Measurements from ENCODE around the gene NOTCH1. TPM values are rescaled to one million over a fixed set of nuclear protein-coding genes. Genes with fewer than 3 reads are reported as not detected.

The NOTCH1 gene
- total RNA-seq, 1 experiment from 2014 or later = 95.6 TPM

GRCh38 chr9:136486131-136486530 lies 59.7 kb downstream of the NOTCH1 start:
- TF ChIP-seq PRRX2 (CRISPR knock-in tag; IDR thresholded peaks at IDR 0.05) (no peak), NFYB (CRISPR knock-in tag; conservative IDR thresholded peaks at IDR 0.05; ENCODE audit: low read depth) (no peak), OVOL2 (CRISPR knock-in tag; IDR thresholded peaks at IDR 0.05; ENCODE audit: borderline replicate concordance) (no peak), NFE2L1 (CRISPR knock-in tag; IDR thresholded peaks at IDR 0.05) (no peak), TEAD4 (CRISPR knock-in tag; IDR thresholded peaks at IDR 0.05) (no peak), ATF2 (CRISPR knock-in tag; IDR thresholded peaks at IDR 0.05; ENCODE audit: borderline replicate concordance, low read depth) (no peak), ZBTB21 (CRISPR knock-in tag; IDR thresholded peaks at IDR 0.05; ENCODE audit: borderline replicate concordance) (no peak)
- TF ChIP-seq, protein P1, sequence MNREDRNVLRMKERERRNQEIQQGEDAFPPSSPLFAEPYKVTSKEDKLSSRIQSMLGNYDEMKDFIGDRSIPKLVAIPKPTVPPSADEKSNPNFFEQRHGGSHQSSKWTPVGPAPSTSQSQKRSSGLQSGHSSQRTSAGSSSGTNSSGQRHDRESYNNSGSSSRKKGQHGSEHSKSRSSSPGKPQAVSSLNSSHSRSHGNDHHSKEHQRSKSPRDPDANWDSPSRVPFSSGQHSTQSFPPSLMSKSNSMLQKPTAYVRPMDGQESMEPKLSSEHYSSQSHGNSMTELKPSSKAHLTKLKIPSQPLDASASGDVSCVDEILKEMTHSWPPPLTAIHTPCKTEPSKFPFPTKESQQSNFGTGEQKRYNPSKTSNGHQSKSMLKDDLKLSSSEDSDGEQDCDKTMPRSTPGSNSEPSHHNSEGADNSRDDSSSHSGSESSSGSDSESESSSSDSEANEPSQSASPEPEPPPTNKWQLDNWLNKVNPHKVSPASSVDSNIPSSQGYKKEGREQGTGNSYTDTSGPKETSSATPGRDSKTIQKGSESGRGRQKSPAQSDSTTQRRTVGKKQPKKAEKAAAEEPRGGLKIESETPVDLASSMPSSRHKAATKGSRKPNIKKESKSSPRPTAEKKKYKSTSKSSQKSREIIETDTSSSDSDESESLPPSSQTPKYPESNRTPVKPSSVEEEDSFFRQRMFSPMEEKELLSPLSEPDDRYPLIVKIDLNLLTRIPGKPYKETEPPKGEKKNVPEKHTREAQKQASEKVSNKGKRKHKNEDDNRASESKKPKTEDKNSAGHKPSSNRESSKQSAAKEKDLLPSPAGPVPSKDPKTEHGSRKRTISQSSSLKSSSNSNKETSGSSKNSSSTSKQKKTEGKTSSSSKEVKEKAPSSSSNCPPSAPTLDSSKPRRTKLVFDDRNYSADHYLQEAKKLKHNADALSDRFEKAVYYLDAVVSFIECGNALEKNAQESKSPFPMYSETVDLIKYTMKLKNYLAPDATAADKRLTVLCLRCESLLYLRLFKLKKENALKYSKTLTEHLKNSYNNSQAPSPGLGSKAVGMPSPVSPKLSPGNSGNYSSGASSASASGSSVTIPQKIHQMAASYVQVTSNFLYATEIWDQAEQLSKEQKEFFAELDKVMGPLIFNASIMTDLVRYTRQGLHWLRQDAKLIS (CRISPR knock-in tag; IDR thresholded peaks at IDR 0.05; ENCODE audit: borderline replicate concordance) = no peak
- ATAC-seq (no peak), DNase-seq (ENCODE audit: low spot score) (no peak)
- Mint-ChIP-seq H3K27ac (no peak overlapping the region), H3K27me3 (ENCODE audit: low read depth) (no peaks in the 10 kb centered on the region), H3K9me3 (no peaks in the 10 kb centered on the region), H3K4me1 (peaks cover 15% of the 10 kb centered on the region), H3K36me3 (no peaks in the 10 kb centered on the region), H3K4me3 (no peak overlapping the region)
- ChIA-PET POLR2A (no interaction called here), CTCF (interaction anchor here (1.2 to 9.1 kb wide), 7 partner anchors 9 to 208 kb away, joined by 3 to 163 read pairs (median 16); no protein-coding TSS in a partner anchor)

DNA sequence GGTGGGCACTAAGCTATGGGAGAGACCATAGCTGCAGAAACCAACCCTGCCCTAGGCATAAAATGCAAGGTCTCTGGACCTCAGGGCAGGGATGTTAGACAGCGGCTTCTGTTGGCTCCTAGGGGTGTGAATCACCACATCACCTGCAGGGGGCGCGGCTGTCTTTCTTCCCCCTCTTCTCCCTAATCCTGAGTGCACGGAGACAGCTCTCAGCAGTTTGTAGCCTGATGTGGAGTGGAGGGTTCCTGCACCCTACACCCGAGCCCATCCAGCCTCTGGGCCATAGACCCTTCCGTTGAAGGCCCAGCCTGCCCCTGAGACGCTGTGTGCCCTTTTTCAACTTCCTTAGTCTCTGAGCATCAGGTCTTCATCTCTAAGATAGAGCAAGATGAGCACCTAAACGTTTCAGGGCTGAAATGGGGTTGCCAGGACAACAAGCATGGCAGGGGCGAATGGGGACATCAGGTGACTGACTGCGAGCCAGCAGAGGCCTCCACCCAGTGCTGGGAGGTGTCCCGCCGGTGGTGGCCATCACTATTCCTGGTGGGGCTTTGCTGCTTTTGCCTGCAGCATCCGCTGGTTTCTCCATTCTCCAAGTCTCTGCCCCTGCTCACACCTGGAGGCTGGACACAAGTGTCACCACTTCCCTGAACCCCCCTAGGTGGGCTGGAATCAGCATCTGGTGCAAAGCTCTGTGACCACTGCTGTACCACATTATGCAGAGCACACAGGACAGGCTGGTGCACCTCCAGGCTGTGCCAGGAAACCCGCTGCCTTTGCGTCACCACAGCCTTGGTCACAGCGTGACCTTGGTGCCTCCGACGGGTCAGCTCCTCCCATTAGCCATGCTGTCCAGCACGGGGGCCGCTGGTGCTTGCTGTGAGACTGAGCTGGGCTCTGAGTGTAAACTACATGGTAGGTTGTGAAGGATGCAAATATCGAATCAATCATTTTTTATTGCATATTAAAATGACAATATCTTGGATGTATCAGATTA lies 60.5 kb downstream of the NOTCH1 start:
- peak; percentile 89 for DNase-seq (ENCODE audit: low spot score)
- ATAC-seq = peak; percentile 21
- CTCF ChIA-PET = interaction anchor here (0.6 to 9.1 kb wide), 30 partner anchors 10 to 1107 kb away, joined by 3 to 163 read pairs (median 4); no protein-coding TSS in a partner anchor
- peaks cover under 1% of the 10 kb centered on the region; the same call in 1 of the 2 replicates for H3K36me3 Mint-ChIP-seq
- H3K27me3 Mint-ChIP-seq (ENCODE audit: low read depth) = no peaks in the 10 kb centered on the region
- POLR2A ChIA-PET = no interaction called here
- peak overlapping the region; percentile 63; the same call in 1 of the 2 replicates for H3K27ac Mint-ChIP-seq
- no peaks in the 10 kb centered on the region for H3K9me3 Mint-ChIP-seq
- H3K4me1 Mint-ChIP-seq = peaks cover 15% of the 10 kb centered on the region
- TF ChIP-seq, protein P2, sequence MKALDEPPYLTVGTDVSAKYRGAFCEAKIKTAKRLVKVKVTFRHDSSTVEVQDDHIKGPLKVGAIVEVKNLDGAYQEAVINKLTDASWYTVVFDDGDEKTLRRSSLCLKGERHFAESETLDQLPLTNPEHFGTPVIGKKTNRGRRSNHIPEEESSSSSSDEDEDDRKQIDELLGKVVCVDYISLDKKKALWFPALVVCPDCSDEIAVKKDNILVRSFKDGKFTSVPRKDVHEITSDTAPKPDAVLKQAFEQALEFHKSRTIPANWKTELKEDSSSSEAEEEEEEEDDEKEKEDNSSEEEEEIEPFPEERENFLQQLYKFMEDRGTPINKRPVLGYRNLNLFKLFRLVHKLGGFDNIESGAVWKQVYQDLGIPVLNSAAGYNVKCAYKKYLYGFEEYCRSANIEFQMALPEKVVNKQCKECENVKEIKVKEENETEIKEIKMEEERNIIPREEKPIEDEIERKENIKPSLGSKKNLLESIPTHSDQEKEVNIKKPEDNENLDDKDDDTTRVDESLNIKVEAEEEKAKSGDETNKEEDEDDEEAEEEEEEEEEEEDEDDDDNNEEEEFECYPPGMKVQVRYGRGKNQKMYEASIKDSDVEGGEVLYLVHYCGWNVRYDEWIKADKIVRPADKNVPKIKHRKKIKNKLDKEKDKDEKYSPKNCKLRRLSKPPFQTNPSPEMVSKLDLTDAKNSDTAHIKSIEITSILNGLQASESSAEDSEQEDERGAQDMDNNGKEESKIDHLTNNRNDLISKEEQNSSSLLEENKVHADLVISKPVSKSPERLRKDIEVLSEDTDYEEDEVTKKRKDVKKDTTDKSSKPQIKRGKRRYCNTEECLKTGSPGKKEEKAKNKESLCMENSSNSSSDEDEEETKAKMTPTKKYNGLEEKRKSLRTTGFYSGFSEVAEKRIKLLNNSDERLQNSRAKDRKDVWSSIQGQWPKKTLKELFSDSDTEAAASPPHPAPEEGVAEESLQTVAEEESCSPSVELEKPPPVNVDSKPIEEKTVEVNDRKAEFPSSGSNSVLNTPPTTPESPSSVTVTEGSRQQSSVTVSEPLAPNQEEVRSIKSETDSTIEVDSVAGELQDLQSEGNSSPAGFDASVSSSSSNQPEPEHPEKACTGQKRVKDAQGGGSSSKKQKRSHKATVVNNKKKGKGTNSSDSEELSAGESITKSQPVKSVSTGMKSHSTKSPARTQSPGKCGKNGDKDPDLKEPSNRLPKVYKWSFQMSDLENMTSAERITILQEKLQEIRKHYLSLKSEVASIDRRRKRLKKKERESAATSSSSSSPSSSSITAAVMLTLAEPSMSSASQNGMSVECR (CRISPR knock-in tag; IDR thresholded peaks at IDR 0.05; ENCODE audit: borderline replicate concordance) = no peak
- TF ChIP-seq FOXP1 (CRISPR knock-in tag; IDR thresholded peaks at IDR 0.05; ENCODE audit: borderline replicate concordance) (no peak), GTF2I (CRISPR knock-in tag; conservative IDR thresholded peaks at IDR 0.05) (no peak), SMAD4 (CRISPR knock-in tag; IDR thresholded peaks at IDR 0.05) (no peak), IRF2 (CRISPR knock-in tag; IDR thresholded peaks at IDR 0.05; ENCODE audit: borderline replicate concordance, low read depth) (no peak), GABPB1 (CRISPR knock-in tag; IDR thresholded peaks at IDR 0.05) (peak; percentile 56; the same call in 1 of the 2 replicates), EMX1 (CRISPR knock-in tag; IDR thresholded peaks at IDR 0.05) (no peak), FOXJ3 (CRISPR knock-in tag; IDR thresholded peaks at IDR 0.05; ENCODE audit: borderline replicate concordance) (no peak), TCF7 (CRISPR knock-in tag; IDR thresholded peaks at IDR 0.05; ENCODE audit: low read depth) (0 out of 2 replicates have a peak, but pooled peaks have one; percentile 47)
- TF ChIP-seq, protein P3, sequence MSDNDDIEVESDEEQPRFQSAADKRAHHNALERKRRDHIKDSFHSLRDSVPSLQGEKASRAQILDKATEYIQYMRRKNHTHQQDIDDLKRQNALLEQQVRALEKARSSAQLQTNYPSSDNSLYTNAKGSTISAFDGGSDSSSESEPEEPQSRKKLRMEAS (CRISPR knock-in tag; IDR thresholded peaks at IDR 0.05) = no peak
- TF ChIP-seq, protein P4, sequence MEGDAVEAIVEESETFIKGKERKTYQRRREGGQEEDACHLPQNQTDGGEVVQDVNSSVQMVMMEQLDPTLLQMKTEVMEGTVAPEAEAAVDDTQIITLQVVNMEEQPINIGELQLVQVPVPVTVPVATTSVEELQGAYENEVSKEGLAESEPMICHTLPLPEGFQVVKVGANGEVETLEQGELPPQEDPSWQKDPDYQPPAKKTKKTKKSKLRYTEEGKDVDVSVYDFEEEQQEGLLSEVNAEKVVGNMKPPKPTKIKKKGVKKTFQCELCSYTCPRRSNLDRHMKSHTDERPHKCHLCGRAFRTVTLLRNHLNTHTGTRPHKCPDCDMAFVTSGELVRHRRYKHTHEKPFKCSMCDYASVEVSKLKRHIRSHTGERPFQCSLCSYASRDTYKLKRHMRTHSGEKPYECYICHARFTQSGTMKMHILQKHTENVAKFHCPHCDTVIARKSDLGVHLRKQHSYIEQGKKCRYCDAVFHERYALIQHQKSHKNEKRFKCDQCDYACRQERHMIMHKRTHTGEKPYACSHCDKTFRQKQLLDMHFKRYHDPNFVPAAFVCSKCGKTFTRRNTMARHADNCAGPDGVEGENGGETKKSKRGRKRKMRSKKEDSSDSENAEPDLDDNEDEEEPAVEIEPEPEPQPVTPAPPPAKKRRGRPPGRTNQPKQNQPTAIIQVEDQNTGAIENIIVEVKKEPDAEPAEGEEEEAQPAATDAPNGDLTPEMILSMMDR (IDR thresholded peaks at IDR 0.05) = peak; percentile 91
- H3K4me3 Mint-ChIP-seq = peak overlapping the region; percentile 66

Data from WTC11 (cell line).